Choroid plexus epithelial cell (primary cell): ENCODE measurements around the gene HINT2.
A peak's percentile ranks its signal among the peaks of the same experiment; 100 is the strongest.

Source experiments
- DNase-seq: peaks from one replicate; pipeline ENCODE4 v3.0.0-alpha.2; 2010; ENCODE audit warnings: low read depth
- H3K4me3 ChIP-seq: 2 replicates; pipeline ENCODE4 v1.5.1; 2011; ENCODE audit warnings: low read depth, mild to moderate bottlenecking, control low read depth, low read length, moderate library complexity
- CTCF ChIP-seq: conservative IDR thresholded peaks from 2 replicates; pipeline ENCODE4 v1.5.1; 2011; ENCODE audit warnings: low read depth, mild to moderate bottlenecking, control low read depth, inconsistent platforms, low read length, moderate library complexity

Gene HINT2

GRCh38 chr9:35822926-35823325 is 8.1 kb upstream of the HINT2 start:
- no peak overlapping the region for H3K4me3 ChIP-seq
- DNase-seq: peak; percentile 36
- TF ChIP-seq CTCF: no peak

GRCh38 chr9:35820076-35820475 is 5.2 kb upstream of the HINT2 start:
- H3K4me3 ChIP-seq: no peak overlapping the region
- peak; percentile 78 for DNase-seq
- TF ChIP-seq CTCF: no peak

GRCh38 chr9:35818341-35818740 is 3.5 kb upstream of the HINT2 start:
- DNase-seq: no peak
- H3K4me3 ChIP-seq: no peak overlapping the region
- TF ChIP-seq CTCF: no peak

- no peak overlapping the region for H3K4me3 ChIP-seq
- TF ChIP-seq CTCF: peak; percentile 21
- DNase-seq: no peak
Observed at GRCh38 chr9:35816708-35817107, 1.9 kb upstream of the HINT2 start.

GRCh38 chr9:35814106-35814840 is 569 bp downstream of the HINT2 start:
- peak; percentile 53 for DNase-seq
- TF ChIP-seq CTCF: peak; percentile 48
- H3K4me3 ChIP-seq: peak overlapping the region; percentile 87

GRCh38 chr9:35813434-35814105 is 1.3 kb downstream of the HINT2 start:
- peak; percentile 47 for DNase-seq
- no peak overlapping the region for H3K4me3 ChIP-seq
- TF ChIP-seq CTCF: peak; percentile 56
